A673 (cell line): ENCODE measurements around the gene TRPM4.

ENCODE experiments used
- CTCF ChIP-seq: fragments of 300-800, 200-600 bp; sonication (generic); conservative IDR thresholded peaks from 2 replicates; pipeline ENCODE4 v1.5.1; 2017; ENCODE audit warnings: low read depth, mild to moderate bottlenecking, antibody characterized with exemption, low read length, moderate library complexity, mixed read lengths
- EZH2 ChIP-seq: fragments of 200-600 bp; sonication (generic); IDR thresholded peaks from 2 replicates; pipeline ENCODE4 v1.6.1; 2017; ENCODE audit warnings: borderline replicate concordance, low read depth, mild to moderate bottlenecking, mixed read lengths, antibody characterized with exemption, low read length; ENCODE audit not compliant: poor library complexity, severe bottlenecking

GRCh38 chr19:49126575-49126974 is 31.0 kb upstream of the TRPM4 start:
- TF ChIP-seq CTCF (no peak), EZH2 (no peak)
